Measurements from ENCODE around the gene INTS3.
A peak's percentile ranks its signal among the peaks of the same experiment; 100 is the strongest.

INTS3 gene

GRCh38 chr1:153749408-153750005 is 21.7 kb downstream of the INTS3 start:
- peak; percentile 93 for TF ChIP-seq CTCF (IDR thresholded peaks at IDR 0.05; ENCODE audit: low read depth, low read length)

GRCh38 chr1:153750026-153750995 is 22.5 kb downstream of the INTS3 start:
- H3K4me3 ChIP-seq (ENCODE audit: low read depth, low read length) = no peak overlapping the region
- TF ChIP-seq CTCF (IDR thresholded peaks at IDR 0.05; ENCODE audit: low read depth, low read length) = no peak

More at GRCh38 chr1:153749408-153750005, 21.7 kb downstream of the INTS3 start:
- H3K4me3 ChIP-seq (ENCODE audit: low read depth, low read length) = no peak overlapping the region

GRCh38 chr1:153752072-153752471 is 24.2 kb downstream of the INTS3 start:
- no peak overlapping the region for H3K4me3 ChIP-seq (ENCODE audit: low read depth, low read length)
- TF ChIP-seq CTCF (IDR thresholded peaks at IDR 0.05; ENCODE audit: low read depth, low read length) = no peak

- no peak for TF ChIP-seq CTCF (IDR thresholded peaks at IDR 0.05; ENCODE audit: low read depth, low read length)
- H3K4me3 ChIP-seq (ENCODE audit: low read depth, low read length) = no peak overlapping the region
Observed at GRCh38 chr1:153752571-153753195, 24.8 kb downstream of the INTS3 start.

GRCh38 chr1:153754266-153754665 is 26.4 kb downstream of the INTS3 start:
- H3K4me3 ChIP-seq (ENCODE audit: low read depth, low read length) = no peak overlapping the region
- no peak for TF ChIP-seq CTCF (IDR thresholded peaks at IDR 0.05; ENCODE audit: low read depth, low read length)

- no peak for TF ChIP-seq CTCF (IDR thresholded peaks at IDR 0.05; ENCODE audit: low read depth, low read length)
- no peak overlapping the region for H3K4me3 ChIP-seq (ENCODE audit: low read depth, low read length)
Observed at GRCh38 chr1:153760440-153760839, 32.6 kb downstream of the INTS3 start.
